ENCODE results near the gene FNDC11. TPM values are rescaled to one million over a fixed set of nuclear protein-coding genes. Genes with fewer than 3 reads are reported as not detected.

FNDC11 gene
- total and polyA plus RNA-seq, 2 of the 13 experiments (the other 11 are each of a cell fraction or from before 2014, with no cell fraction given), result 0.07 TPM; not detected in 1

DNA sequence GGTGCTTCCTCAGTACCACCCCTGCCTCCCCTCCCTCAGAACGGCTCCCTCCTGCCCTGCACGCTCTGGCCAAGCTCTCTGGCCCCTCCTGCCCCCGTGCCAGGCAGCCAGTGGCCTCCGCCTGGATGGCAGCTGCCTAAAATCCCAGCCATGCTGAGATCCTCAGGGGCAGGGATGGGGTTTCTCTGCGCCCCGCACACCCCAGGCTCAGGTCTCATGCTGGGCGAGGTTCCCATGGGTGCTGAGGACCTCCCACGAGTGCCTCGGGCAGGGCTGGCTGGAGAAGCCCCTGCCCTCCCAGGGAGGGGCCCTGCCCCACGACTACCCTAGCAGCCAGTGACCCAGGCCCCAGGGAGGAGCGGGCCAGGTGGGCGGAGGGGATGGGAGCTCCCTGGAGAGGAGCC lies 19.5 kb upstream of the FNDC11 start (continued):
- TF ChIP-seq, protein P1, sequence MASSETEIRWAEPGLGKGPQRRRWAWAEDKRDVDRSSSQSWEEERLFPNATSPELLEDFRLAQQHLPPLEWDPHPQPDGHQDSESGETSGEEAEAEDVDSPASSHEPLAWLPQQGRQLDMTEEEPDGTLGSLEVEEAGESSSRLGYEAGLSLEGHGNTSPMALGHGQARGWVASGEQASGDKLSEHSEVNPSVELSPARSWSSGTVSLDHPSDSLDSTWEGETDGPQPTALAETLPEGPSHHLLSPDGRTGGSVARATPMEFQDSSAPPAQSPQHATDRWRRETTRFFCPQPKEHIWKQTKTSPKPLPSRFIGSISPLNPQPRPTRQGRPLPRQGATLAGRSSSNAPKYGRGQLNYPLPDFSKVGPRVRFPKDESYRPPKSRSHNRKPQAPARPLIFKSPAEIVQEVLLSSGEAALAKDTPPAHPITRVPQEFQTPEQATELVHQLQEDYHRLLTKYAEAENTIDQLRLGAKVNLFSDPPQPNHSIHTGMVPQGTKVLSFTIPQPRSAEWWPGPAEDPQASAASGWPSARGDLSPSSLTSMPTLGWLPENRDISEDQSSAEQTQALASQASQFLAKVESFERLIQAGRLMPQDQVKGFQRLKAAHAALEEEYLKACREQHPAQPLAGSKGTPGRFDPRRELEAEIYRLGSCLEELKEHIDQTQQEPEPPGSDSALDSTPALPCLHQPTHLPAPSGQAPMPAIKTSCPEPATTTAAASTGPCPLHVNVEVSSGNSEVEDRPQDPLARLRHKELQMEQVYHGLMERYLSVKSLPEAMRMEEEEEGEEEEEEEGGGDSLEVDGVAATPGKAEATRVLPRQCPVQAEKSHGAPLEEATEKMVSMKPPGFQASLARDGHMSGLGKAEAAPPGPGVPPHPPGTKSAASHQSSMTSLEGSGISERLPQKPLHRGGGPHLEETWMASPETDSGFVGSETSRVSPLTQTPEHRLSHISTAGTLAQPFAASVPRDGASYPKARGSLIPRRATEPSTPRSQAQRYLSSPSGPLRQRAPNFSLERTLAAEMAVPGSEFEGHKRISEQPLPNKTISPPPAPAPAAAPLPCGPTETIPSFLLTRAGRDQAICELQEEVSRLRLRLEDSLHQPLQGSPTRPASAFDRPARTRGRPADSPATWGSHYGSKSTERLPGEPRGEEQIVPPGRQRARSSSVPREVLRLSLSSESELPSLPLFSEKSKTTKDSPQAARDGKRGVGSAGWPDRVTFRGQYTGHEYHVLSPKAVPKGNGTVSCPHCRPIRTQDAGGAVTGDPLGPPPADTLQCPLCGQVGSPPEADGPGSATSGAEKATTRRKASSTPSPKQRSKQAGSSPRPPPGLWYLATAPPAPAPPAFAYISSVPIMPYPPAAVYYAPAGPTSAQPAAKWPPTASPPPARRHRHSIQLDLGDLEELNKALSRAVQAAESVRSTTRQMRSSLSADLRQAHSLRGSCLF (CRISPR knock-in tag; IDR thresholded peaks at IDR 0.05; ENCODE audit: borderline replicate concordance), result no peak
- no peak for TF ChIP-seq NR2C2 (CRISPR knock-in tag; IDR thresholded peaks at IDR 0.05; ENCODE audit: borderline replicate concordance)
- TF ChIP-seq LBX2 (CRISPR knock-in tag; IDR thresholded peaks at IDR 0.05; ENCODE audit: borderline replicate concordance), result peak; percentile 29; the same call in 1 of the 2 replicates
- no peak for TF ChIP-seq ZNF678 (CRISPR knock-in tag; IDR thresholded peaks at IDR 0.05)
- no peak for TF ChIP-seq GZF1 (CRISPR knock-in tag; IDR thresholded peaks at IDR 0.05)
- no peak for TF ChIP-seq ZNF253 (CRISPR knock-in tag; IDR thresholded peaks at IDR 0.05; ENCODE audit: borderline replicate concordance)
- peak; percentile 51; the same call in 1 of the 2 replicates for TF ChIP-seq ZNF432 (CRISPR knock-in tag; IDR thresholded peaks at IDR 0.05; ENCODE audit: borderline replicate concordance)
- TF ChIP-seq ATM (IDR thresholded peaks at IDR 0.05; ENCODE audit: borderline replicate concordance), result no peak
- no peak for TF ChIP-seq ZFX (CRISPR knock-in tag; IDR thresholded peaks at IDR 0.05; ENCODE audit: low read depth)
- no peak for TF ChIP-seq HOXA5 (CRISPR knock-in tag; IDR thresholded peaks at IDR 0.05)
- TF ChIP-seq BRD4 (CRISPR knock-in tag; IDR thresholded peaks at IDR 0.05), result no peak
- 0 out of 2 replicates have a peak, but pooled peaks have one; percentile 7 for TF ChIP-seq ZBTB34 (CRISPR knock-in tag; IDR thresholded peaks at IDR 0.05)
- TF ChIP-seq, protein P2, sequence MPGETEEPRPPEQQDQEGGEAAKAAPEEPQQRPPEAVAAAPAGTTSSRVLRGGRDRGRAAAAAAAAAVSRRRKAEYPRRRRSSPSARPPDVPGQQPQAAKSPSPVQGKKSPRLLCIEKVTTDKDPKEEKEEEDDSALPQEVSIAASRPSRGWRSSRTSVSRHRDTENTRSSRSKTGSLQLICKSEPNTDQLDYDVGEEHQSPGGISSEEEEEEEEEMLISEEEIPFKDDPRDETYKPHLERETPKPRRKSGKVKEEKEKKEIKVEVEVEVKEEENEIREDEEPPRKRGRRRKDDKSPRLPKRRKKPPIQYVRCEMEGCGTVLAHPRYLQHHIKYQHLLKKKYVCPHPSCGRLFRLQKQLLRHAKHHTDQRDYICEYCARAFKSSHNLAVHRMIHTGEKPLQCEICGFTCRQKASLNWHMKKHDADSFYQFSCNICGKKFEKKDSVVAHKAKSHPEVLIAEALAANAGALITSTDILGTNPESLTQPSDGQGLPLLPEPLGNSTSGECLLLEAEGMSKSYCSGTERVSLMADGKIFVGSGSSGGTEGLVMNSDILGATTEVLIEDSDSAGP (CRISPR knock-in tag; IDR thresholded peaks at IDR 0.05; ENCODE audit: borderline replicate concordance), result peak; percentile 28; the same call in 1 of the 2 replicates
- no peak for TF ChIP-seq KLF12 (CRISPR knock-in tag; IDR thresholded peaks at IDR 0.05; ENCODE audit: borderline replicate concordance)
- no peak for TF ChIP-seq ZNF232 (CRISPR knock-in tag; IDR thresholded peaks at IDR 0.05; ENCODE audit: borderline replicate concordance)
- TF ChIP-seq SPEN (CRISPR knock-in tag; IDR thresholded peaks at IDR 0.05; ENCODE audit: low read depth), result peak; percentile 8; the same call in 1 of the 2 replicates
- no peak for TF ChIP-seq KMT2B (CRISPR knock-in tag; IDR thresholded peaks at IDR 0.05)
- TF ChIP-seq ZNF629 (CRISPR knock-in tag; conservative IDR thresholded peaks at IDR 0.05), result no peak
- no peak for TF ChIP-seq ZNF766 (CRISPR knock-in tag; IDR thresholded peaks at IDR 0.05; ENCODE audit: borderline replicate concordance)
- TF ChIP-seq ZNF841 (CRISPR knock-in tag; IDR thresholded peaks at IDR 0.05; ENCODE audit: borderline replicate concordance), result no peak
- TF ChIP-seq BCL6 (CRISPR knock-in tag; IDR thresholded peaks at IDR 0.05), result no peak
- no peak for TF ChIP-seq RORA (CRISPR knock-in tag; IDR thresholded peaks at IDR 0.05)
- no peak for TF ChIP-seq SMARCE1 (IDR thresholded peaks at IDR 0.05; ENCODE audit: borderline replicate concordance)

Data from HepG2 (cell line).